ENCODE results near the gene NANP. TPM values are rescaled to one million over a fixed set of nuclear protein-coding genes. Genes with fewer than 3 reads are reported as not detected.
"Not testable (repeated sequence)": the region's sequence is repeated elsewhere in the genome, so short reads cannot be mapped to it uniquely, and the experiment has no call there.

NANP gene
- total RNA-seq, 6 experiments from 2014 or later: 1.8 to 3.3 (median 2.4) TPM

DNA sequence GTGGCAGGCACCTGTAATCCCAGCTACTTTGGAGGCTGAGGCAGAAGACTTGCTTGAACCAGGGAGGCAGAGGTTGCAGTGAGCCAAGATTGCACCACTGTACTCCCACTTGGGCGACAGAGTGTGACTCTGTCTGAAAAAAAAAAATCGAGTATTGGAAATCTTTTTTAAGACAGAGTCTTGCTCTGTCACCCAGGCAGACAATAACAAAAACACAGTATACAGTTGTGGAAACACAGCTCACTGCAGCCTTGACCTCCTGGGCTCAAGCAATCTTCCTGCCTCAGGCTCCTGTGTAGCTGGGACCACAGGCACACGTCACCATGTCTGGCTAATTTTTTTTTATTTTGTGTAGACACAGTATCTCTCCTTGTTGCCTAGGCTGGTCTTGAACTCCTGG lies 15.0 kb downstream of the NANP start:
- no peak for DNase-seq
- ATAC-seq: no peak
- Histone ChIP-seq H3K36me3 (no peaks in the 10 kb centered on the region), H3K9me3 (no peaks in the 10 kb centered on the region), H3K27ac (no peak overlapping the region), H3K4me3 (no peak overlapping the region), H3K27me3 (no peaks in the 10 kb centered on the region), H3K4me1 (no peaks in the 10 kb centered on the region)
- intact Hi-C loops (cut with DNase I): no loop called here
- TF ChIP-seq, protein P1, sequence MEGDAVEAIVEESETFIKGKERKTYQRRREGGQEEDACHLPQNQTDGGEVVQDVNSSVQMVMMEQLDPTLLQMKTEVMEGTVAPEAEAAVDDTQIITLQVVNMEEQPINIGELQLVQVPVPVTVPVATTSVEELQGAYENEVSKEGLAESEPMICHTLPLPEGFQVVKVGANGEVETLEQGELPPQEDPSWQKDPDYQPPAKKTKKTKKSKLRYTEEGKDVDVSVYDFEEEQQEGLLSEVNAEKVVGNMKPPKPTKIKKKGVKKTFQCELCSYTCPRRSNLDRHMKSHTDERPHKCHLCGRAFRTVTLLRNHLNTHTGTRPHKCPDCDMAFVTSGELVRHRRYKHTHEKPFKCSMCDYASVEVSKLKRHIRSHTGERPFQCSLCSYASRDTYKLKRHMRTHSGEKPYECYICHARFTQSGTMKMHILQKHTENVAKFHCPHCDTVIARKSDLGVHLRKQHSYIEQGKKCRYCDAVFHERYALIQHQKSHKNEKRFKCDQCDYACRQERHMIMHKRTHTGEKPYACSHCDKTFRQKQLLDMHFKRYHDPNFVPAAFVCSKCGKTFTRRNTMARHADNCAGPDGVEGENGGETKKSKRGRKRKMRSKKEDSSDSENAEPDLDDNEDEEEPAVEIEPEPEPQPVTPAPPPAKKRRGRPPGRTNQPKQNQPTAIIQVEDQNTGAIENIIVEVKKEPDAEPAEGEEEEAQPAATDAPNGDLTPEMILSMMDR (IDR thresholded peaks at IDR 0.05): no peak
- no peak for TF ChIP-seq POLR2A (IDR thresholded peaks at IDR 0.05)
- WGBS (ENCODE audit: insufficient coverage, low coverage, low lambda C conversion rate, missing lambda C conversion rate): 79% methylated on average over 3 of the region's 3 CpGs

DNA sequence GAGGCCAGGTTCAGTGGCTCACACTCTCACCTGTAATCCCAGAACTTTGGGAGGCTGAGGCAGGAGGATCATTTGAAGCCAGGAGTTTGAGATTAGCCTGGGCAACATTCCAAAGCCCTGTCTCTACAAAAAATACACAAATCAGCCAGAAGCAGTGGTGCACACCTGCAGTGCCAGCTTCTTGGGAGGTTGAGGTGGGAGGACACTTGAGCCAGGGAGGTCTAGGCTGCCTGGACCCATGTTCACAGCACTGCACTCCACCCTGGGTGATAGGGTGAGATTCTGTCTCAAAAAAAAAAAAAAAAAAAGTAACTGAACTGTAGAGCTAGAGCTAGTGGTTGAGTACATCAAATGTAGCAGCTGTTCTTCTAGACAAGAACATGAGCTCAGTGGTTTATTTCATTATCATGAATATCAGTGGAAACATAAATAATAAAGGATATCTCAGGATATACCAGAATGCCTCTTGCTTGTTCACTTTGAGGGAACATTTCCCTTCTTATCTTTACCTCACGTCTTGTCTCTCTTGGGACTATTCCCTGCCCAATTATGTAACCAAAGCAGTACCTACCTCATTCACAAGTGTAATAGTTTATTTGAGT lies 17.6 kb downstream of the NANP start:
- WGBS (ENCODE audit: insufficient coverage, low coverage, low lambda C conversion rate, missing lambda C conversion rate): 64% methylated on average over 1 of the region's 1 CpG
- peaks cover 0 to 6% (median 3%) of the 10 kb centered on the region in 4 donors for H3K4me1 ChIP-seq
- no peak overlapping the region for H3K27ac ChIP-seq
- DNase-seq (no peak), ATAC-seq (no peak)
- intact Hi-C loops (cut with DNase I): no loop called here
- H3K27me3 ChIP-seq: no peaks in the 10 kb centered on the region
- H3K4me3 ChIP-seq: no peak overlapping the region
- TF ChIP-seq, protein P1 (IDR thresholded peaks at IDR 0.05): no peak
- no peak for TF ChIP-seq POLR2A (IDR thresholded peaks at IDR 0.05)
- no peaks in the 10 kb centered on the region for H3K36me3 ChIP-seq
- H3K9me3 ChIP-seq: no peaks in the 10 kb centered on the region

DNA sequence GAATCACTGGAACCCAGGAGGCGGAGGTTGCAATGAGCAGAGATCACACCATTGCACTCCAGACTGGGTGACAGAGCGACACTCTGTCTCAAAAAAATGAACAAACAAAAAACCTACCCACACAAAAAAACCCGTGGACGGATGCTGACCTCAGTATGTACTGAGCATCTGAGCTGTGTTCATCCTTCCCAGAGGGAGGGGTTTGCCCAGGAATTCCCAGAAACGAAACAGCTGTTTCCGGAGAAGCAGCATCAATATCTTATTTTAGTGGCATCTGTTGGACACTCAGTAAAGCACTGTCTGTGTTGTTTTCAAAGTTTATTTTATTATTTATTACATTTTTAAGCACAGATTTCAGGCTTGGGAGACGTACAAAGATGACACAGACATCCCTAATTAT lies 18.7 kb downstream of the NANP start:
- ATAC-seq (no peak), DNase-seq (no peak)
- Histone ChIP-seq H3K27me3 (no peaks in the 10 kb centered on the region), H3K9me3 (no peaks in the 10 kb centered on the region), H3K4me3 (no peak overlapping the region), H3K27ac (no peak overlapping the region), H3K36me3 (no peaks in the 10 kb centered on the region), H3K4me1 (peaks cover 0 to 6% (median 3%) of the 10 kb centered on the region in 4 donors)
- intact Hi-C loops (cut with DNase I): no loop called here
- TF ChIP-seq POLR2A (IDR thresholded peaks at IDR 0.05): no peak
- TF ChIP-seq, protein P1 (IDR thresholded peaks at IDR 0.05): no peak
- WGBS (ENCODE audit: insufficient coverage, low coverage, low lambda C conversion rate, missing lambda C conversion rate): 44% methylated on average over 6 of the region's 7 CpGs

DNA sequence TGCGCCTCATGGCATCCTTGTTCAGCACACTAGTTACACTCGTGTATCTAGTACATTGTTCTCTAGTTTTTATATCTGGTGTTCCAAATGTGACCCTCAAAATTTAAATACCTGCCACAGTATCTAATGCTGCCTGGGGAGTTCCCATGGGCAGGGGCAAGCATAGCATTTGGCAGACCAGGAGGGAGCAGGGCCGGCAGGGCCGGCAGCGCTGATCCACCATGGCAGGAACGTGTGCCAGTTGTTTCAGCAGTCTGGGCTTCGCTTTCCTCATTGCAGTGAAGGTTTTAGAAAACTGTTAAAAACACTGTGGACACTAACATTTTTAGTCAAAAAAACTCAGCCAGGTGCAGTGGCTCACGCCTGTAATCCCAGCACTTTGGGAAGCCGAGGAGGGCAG lies 19.2 kb downstream of the NANP start:
- H3K4me1 ChIP-seq: peaks cover 0 to 6% (median 3%) of the 10 kb centered on the region in 4 donors
- TF ChIP-seq, protein P1 (IDR thresholded peaks at IDR 0.05): no peak
- TF ChIP-seq POLR2A (IDR thresholded peaks at IDR 0.05): no peak
- H3K27me3 ChIP-seq: no peaks in the 10 kb centered on the region
- no peak overlapping the region for H3K4me3 ChIP-seq
- 89% methylated on average over 6 of the region's 9 CpGs for WGBS (ENCODE audit: insufficient coverage, low coverage, low lambda C conversion rate, missing lambda C conversion rate)
- no peak overlapping the region for H3K27ac ChIP-seq
- H3K9me3 ChIP-seq: no peaks in the 10 kb centered on the region
- ATAC-seq (no peak), DNase-seq (no peak)
- no peaks in the 10 kb centered on the region for H3K36me3 ChIP-seq
- intact Hi-C loops (cut with DNase I): no loop called here

DNA sequence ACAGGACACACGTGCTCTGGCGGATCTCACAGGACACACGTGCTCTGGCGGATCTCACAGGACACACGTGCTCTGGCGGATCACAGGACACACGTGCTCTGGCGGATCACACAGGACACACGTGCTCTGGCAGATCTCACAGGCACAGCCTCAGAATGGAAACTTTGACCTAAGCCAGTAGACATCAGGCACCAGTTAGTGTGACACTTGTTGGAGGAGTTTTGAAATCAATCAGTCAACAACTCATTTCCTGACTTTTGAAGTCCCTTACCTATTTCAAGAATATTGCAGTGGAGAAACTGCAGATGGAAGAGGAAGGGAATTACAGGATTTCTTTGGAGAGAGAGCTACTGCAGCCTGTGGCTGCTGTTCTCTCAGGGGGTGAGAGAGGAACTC lies 20.9 kb downstream of the NANP start:
- H3K9me3 ChIP-seq; DNase-seq; H3K4me3 ChIP-seq; H3K36me3 ChIP-seq; H3K4me1 ChIP-seq; intact Hi-C loops (cut with DNase I); H3K27me3 ChIP-seq: not testable (repeated sequence)
- peak overlapping the region in 2 of 3 donors; percentile 36 to 44 for H3K27ac ChIP-seq
- 80% methylated on average over 2 of the region's 9 CpGs for WGBS (ENCODE audit: insufficient coverage, low coverage, low lambda C conversion rate, missing lambda C conversion rate)
- peak; percentile 72 to 91 (median 86) for ATAC-seq

DNA sequence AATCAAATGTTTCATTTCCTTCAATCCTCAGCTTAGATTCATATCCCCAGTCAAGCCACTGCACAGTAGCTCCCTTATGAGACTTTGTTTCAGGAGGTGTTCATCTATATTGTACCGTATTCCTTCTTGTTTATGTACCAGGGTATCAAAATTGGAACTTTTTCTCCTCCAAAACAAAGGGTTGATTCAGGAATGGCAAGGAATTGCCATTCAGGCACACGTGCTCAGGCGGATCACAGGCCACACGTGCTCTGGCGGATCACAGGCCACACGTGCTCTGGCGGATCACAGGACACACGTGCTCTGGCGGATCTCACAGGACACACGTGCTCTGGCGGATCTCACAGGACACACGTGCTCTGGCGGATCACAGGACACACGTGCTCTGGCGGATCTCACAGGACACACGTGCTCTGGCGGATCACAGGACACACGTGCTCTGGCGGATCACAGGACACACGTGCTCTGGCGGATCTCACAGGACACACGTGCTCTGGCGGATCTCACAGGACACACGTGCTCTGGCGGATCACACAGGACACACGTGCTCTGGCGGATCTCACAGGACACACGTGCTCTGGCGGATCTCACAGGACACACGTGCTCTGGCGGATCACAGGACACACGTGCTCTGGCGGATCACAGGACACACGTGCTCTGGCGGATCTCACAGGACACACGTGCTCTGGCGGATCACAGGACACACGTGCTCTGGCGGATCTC lies 21.5 kb downstream of the NANP start:
- H3K9me3 ChIP-seq; H3K4me3 ChIP-seq; DNase-seq; H3K27me3 ChIP-seq; intact Hi-C loops (cut with DNase I); H3K27ac ChIP-seq; H3K4me1 ChIP-seq; ATAC-seq; H3K36me3 ChIP-seq: not testable (repeated sequence)
- 96% methylated on average over 9 of the region's 39 CpGs for WGBS (ENCODE audit: insufficient coverage, low coverage, low lambda C conversion rate, missing lambda C conversion rate)

Data from right lobe of liver (tissue), 6 donors.